Mesenchymal stem cell (in vitro differentiated cells and primary cell): ENCODE measurements around the gene FRYL.

ENCODE experiments used
- DNase-seq: peaks from one replicate; pipeline ENCODE4 v3.0.0-alpha.2; 2013
- H2AFZ ChIP-seq: one replicate; pipeline ENCODE4 v1.6.1; 2013; ENCODE audit warnings: low read depth, mild to moderate bottlenecking, control low read depth, inconsistent platforms, low read length, moderate library complexity
- H2AK5ac ChIP-seq: 2 replicates; pipeline ENCODE4 v1.6.1; 2013; ENCODE audit warnings: low read length, moderate library complexity, mild to moderate bottlenecking, inconsistent platforms; ENCODE audit not compliant: severe bottlenecking
- H2BK120ac ChIP-seq: one replicate; pipeline ENCODE4 v1.6.1; 2013; ENCODE audit warnings: low read depth, mild to moderate bottlenecking, inconsistent platforms, low read length, moderate library complexity
- H2BK12ac ChIP-seq, 2 experiments: one replicate each; pipeline ENCODE4 v1.6.1; 2013; ENCODE audit warnings: inconsistent platforms in 2 of 2, low read length in 2 of 2, mild to moderate bottlenecking in 2 of 2, moderate library complexity in 2 of 2, control low read depth in 1 of 2
- H2BK15ac ChIP-seq: one replicate; pipeline ENCODE4 v1.6.1; 2013; ENCODE audit warnings: mild to moderate bottlenecking, low read depth, inconsistent platforms; ENCODE audit not compliant: poor library complexity, severe bottlenecking
- H2BK5ac ChIP-seq: 2 replicates; pipeline ENCODE4 v1.6.1; 2013; ENCODE audit warnings: low read depth, mild to moderate bottlenecking, low read length, control low read depth, inconsistent platforms; ENCODE audit not compliant: poor library complexity, severe bottlenecking
- H3K14ac ChIP-seq, 2 experiments: one replicate each; pipeline ENCODE4 v1.6.1; 2013; ENCODE audit warnings: inconsistent platforms in 2 of 2, low read length in 2 of 2, control low read depth in 1 of 2, mild to moderate bottlenecking in 1 of 2, moderate library complexity in 1 of 2
- H3K18ac ChIP-seq, 2 experiments: one replicate each; pipeline ENCODE4 v1.6.1; 2013; ENCODE audit warnings: inconsistent platforms in 2 of 2, low read length in 2 of 2, control low read depth in 1 of 2, low read depth in 1 of 2, mild to moderate bottlenecking in 1 of 2
- H3K23ac ChIP-seq, 2 experiments: one replicate each; pipeline ENCODE4 v1.6.1; 2013; ENCODE audit warnings: inconsistent platforms in 2 of 2, low read length in 2 of 2, mild to moderate bottlenecking in 2 of 2, moderate library complexity in 2 of 2, control low read depth in 1 of 2
- H3K27ac ChIP-seq: 2 replicates; pipeline ENCODE4 v1.5.1; 2013; ENCODE audit warnings: mild to moderate bottlenecking, moderate library complexity, low read length, control low read depth, inconsistent platforms; ENCODE audit not compliant: poor library complexity, severe bottlenecking
- H3K27me3 ChIP-seq, 2 experiments: 2 replicates each; pipeline versions ENCODE4 v1.6.1 to v1.7.0; 2013; ENCODE audit warnings: low read length in 2 of 2, mild to moderate bottlenecking in 2 of 2, moderate library complexity in 2 of 2, control low read depth in 1 of 2, inconsistent platforms in 1 of 2; ENCODE audit not compliant: control insufficient read depth in 1 of 2, insufficient read depth in 1 of 2
- H3K36me3 ChIP-seq, 2 experiments: 2 replicates each; pipeline versions ENCODE4 v1.6.1 to v1.7.0; 2013; ENCODE audit warnings: low read length in 2 of 2, control low read depth in 1 of 2, inconsistent platforms in 1 of 2, low read depth in 1 of 2, mild to moderate bottlenecking in 1 of 2; ENCODE audit not compliant: insufficient read depth in 2 of 2, control insufficient read depth in 1 of 2
- H3K4ac ChIP-seq, 2 experiments: one replicate each; pipeline ENCODE4 v1.6.1; 2013; ENCODE audit warnings: inconsistent platforms in 2 of 2, low read length in 2 of 2, mild to moderate bottlenecking in 2 of 2, moderate library complexity in 2 of 2, control low read depth in 1 of 2, low read depth in 1 of 2
- H3K4me1 ChIP-seq: 2 replicates; pipeline ENCODE4 v1.6.1; 2013; ENCODE audit warnings: low read depth, low read length, control low read depth; ENCODE audit not compliant: control insufficient read depth, insufficient read depth
- H3K4me2 ChIP-seq: 2 replicates; pipeline ENCODE4 v1.6.1; 2013; ENCODE audit warnings: low read length, mild to moderate bottlenecking, inconsistent platforms; ENCODE audit not compliant: poor library complexity, severe bottlenecking
- H3K4me3 ChIP-seq, 2 experiments: 2 replicates each; pipeline versions ENCODE4 v1.5.1 to v1.7.0; 2013; ENCODE audit warnings: low read length in 2 of 2, mild to moderate bottlenecking in 2 of 2, control low read depth in 1 of 2, low read depth in 1 of 2; ENCODE audit not compliant: insufficient read depth in 1 of 2
- H3K79me1 ChIP-seq: replicated peaks from 2 replicates; pipeline ENCODE4 v1.6.1; 2013; ENCODE audit warnings: mild to moderate bottlenecking, control low read depth, low read length, inconsistent platforms; ENCODE audit not compliant: poor library complexity, severe bottlenecking
- H3K9ac ChIP-seq: 2 replicates; pipeline ENCODE4 v1.7.0; 2013; ENCODE audit warnings: mild to moderate bottlenecking, low read length, moderate library complexity
- H3K9me3 ChIP-seq: 2 replicates; pipeline ENCODE4 v1.7.0; 2013; ENCODE audit warnings: mild to moderate bottlenecking, low read length; ENCODE audit not compliant: control insufficient read depth
- H4K8ac ChIP-seq: one replicate; pipeline ENCODE4 v1.6.1; 2013; ENCODE audit warnings: inconsistent platforms, mild to moderate bottlenecking, low read length, moderate library complexity
- H4K91ac ChIP-seq: one replicate; pipeline ENCODE4 v1.6.1; 2013; ENCODE audit warnings: mild to moderate bottlenecking, low read length, inconsistent platforms
- WGBS: methylation state at CpG from one replicate; pipeline ENCODE4 v1.1.7; 2013; ENCODE audit warnings: mixed read lengths; 5-methylcytosine and 5-hydroxymethylcytosine counted together

FRYL gene

DNA sequence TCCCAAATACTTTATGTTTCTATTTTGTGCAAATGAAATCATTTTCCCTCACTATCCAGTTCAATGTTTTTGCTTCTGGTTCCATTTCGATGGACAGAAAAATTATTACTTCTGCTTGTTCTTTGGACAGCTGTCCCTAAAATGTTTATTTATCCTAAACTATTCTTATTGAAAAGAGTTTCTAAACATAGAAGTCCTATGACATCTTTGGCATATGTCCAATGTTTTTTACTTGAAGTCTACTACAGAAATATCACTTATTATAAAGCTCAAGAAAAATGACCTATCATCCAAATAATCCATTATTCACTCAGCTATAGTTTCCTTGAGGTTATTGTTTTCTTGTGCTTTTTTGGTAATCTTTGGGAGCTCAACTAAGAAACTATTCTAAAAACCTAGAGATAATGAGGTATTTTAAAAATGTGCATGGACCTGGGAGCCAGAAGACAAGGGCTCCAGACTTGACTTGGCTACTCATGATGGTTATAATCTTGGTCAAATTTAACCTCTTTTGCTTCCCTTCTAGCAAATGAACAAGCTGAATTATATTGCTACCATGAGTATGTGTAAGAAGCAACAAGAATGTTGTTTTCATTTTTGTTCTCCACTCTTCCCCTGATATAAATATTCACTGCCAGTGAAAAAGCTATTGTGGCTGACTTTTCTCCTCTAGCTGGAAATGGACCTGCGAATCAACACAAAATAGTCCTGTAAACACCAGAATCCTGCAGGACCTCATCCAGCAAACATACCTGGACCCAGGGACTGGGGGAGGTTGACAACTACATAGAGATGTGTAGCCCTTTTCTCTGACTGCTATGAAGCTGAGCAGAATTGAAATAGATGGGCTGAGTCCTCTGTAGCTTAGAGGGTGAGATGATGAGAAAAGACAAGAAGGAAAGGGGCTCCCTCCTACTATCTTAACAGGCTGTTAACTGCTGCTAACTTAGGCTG lies 137.4 kb downstream of the FRYL start:
- Histone ChIP-seq H3K79me1 (peaks cover 8% of the 10 kb centered on the region), H2BK15ac (no peak overlapping the region)

GRCh38 chr4:48641401-48641800 lies 138.7 kb downstream of the FRYL start:
- H3K9me3 ChIP-seq = no peaks in the 10 kb centered on the region
- H2BK120ac ChIP-seq = no peak overlapping the region
- no peak for DNase-seq
- H3K14ac ChIP-seq = no peak overlapping the region
- H2AFZ ChIP-seq = no peak overlapping the region
- H3K4me2 ChIP-seq = no peak overlapping the region
- H3K36me3 ChIP-seq = no peaks in the 10 kb centered on the region
- no peak overlapping the region for H2BK12ac ChIP-seq
- no peak overlapping the region for H3K23ac ChIP-seq
- H2AK5ac ChIP-seq = no peak overlapping the region
- H3K79me1 ChIP-seq = peaks cover 3% of the 10 kb centered on the region
- H3K27ac ChIP-seq = no peak overlapping the region
- 69% methylated on average over 3 of the region's 4 CpGs for WGBS
- no peak overlapping the region for H3K4me3 ChIP-seq
- no peak overlapping the region for H2BK15ac ChIP-seq
- H3K27me3 ChIP-seq = no peaks in the 10 kb centered on the region
- no peak overlapping the region for H3K9ac ChIP-seq
- H3K4ac ChIP-seq = no peak overlapping the region
- no peak overlapping the region for H3K18ac ChIP-seq
- H3K4me1 ChIP-seq = no peaks in the 10 kb centered on the region
- no peak overlapping the region for H4K8ac ChIP-seq
- H2BK5ac ChIP-seq = no peak overlapping the region
- H4K91ac ChIP-seq = no peak overlapping the region

More for the DNA sequence above, 137.4 kb downstream of the FRYL start:
- no peak overlapping the region for H2AFZ ChIP-seq
- H3K4me2 ChIP-seq = no peak overlapping the region
- H3K9me3 ChIP-seq = no peaks in the 10 kb centered on the region
- no peak overlapping the region for H3K14ac ChIP-seq
- 78% methylated on average over 1 of the region's 2 CpGs for WGBS
- no peak overlapping the region for H2BK12ac ChIP-seq
- no peaks in the 10 kb centered on the region for H3K27me3 ChIP-seq
- H3K9ac ChIP-seq = no peak overlapping the region
- no peak overlapping the region for H3K4ac ChIP-seq
- no peak overlapping the region for H3K18ac ChIP-seq
- no peak overlapping the region for H3K27ac ChIP-seq
- H3K4me3 ChIP-seq = no peak overlapping the region
- no peak overlapping the region for H2BK120ac ChIP-seq
- no peak overlapping the region for H4K8ac ChIP-seq
- no peak overlapping the region for H2AK5ac ChIP-seq
- H2BK5ac ChIP-seq = no peak overlapping the region
- peak; percentile 18 for DNase-seq
- H4K91ac ChIP-seq = no peak overlapping the region
- no peak overlapping the region for H3K23ac ChIP-seq
- no peaks in the 10 kb centered on the region for H3K36me3 ChIP-seq
- H3K4me1 ChIP-seq = no peaks in the 10 kb centered on the region

DNA sequence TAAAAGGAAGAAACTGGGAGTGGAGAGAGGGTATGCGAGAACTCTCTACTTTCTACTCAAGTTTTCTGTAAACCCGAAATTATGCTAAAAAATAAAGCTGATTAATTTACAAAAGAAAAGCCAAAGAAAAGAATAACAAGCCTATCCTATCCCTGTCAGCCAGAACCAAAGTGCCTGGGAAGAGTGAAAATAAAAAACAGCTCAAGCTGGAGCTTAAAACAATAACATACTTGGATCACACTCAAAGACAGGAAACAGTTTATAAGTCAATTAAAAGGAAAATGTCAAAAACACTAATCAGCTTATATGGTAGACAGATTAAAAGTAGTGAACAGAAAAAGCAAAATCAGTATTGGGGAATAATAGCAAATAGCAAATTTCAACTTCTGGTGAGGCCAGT lies 139.4 kb downstream of the FRYL start:
- Histone ChIP-seq H2BK12ac (no peak overlapping the region), H3K4me2 (no peak overlapping the region), H2BK120ac (no peak overlapping the region), H3K9me3 (no peaks in the 10 kb centered on the region), H3K23ac (no peak overlapping the region), H3K27me3 (no peaks in the 10 kb centered on the region), H2BK15ac (no peak overlapping the region), H2AK5ac (no peak overlapping the region), H2AFZ (no peak overlapping the region), H2BK5ac (no peak overlapping the region), H3K27ac (no peak overlapping the region), H3K18ac (no peak overlapping the region), H3K79me1 (peaks cover 2% of the 10 kb centered on the region), H3K4me3 (no peak overlapping the region), H3K4ac (no peak overlapping the region), H4K8ac (no peak overlapping the region), H3K9ac (no peak overlapping the region), H4K91ac (no peak overlapping the region), H3K36me3 (no peaks in the 10 kb centered on the region), H3K4me1 (no peaks in the 10 kb centered on the region), H3K14ac (no peak overlapping the region)
- 100% methylated on average over 1 of the region's 2 CpGs for WGBS
- no peak for DNase-seq

DNA sequence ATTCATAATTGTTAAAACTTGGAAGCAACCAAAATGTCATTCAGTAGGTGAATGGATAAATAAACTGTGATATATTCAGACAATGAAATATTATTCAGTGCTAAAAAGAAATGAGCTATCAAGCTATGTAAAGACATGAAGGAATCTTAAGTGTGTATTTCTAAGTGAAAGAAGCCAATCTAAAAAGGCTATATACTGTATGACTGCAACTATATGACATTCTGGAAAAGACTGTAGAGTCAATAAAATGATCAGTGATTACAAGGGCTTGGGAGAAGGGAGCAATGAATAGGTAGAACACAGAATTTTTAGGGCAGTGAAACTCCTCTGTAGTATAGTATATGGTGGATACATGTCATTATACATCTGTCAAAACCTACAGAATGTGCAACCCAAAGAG lies 139.9 kb downstream of the FRYL start:
- Histone ChIP-seq H3K14ac (no peak overlapping the region), H2BK15ac (no peak overlapping the region), H4K8ac (no peak overlapping the region), H2BK5ac (no peak overlapping the region), H2BK12ac (no peak overlapping the region), H3K27me3 (no peaks in the 10 kb centered on the region), H4K91ac (no peak overlapping the region), H3K9ac (no peak overlapping the region), H2AK5ac (no peak overlapping the region), H3K36me3 (no peaks in the 10 kb centered on the region), H3K4me2 (no peak overlapping the region), H3K27ac (no peak overlapping the region), H3K4me1 (peaks cover 2% of the 10 kb centered on the region), H2BK120ac (no peak overlapping the region), H3K18ac (no peak overlapping the region), H2AFZ (no peak overlapping the region), H3K23ac (no peak overlapping the region), H3K4me3 (no peak overlapping the region), H3K9me3 (no peaks in the 10 kb centered on the region), H3K4ac (no peak overlapping the region), H3K79me1 (peaks cover 3% of the 10 kb centered on the region)
- no peak for DNase-seq
